Loucy (cell line): ENCODE measurements around the gene TMEM184A.

Source experiments
- CTCF ChIP-seq: fragments of 200-600 bp; sonication (generic); conservative IDR thresholded peaks from 2 replicates; pipeline ENCODE4 v1.5.1; 2014; ENCODE audit warnings: mild to moderate bottlenecking, antibody characterized with exemption, low read length
- EZH2phosphoT487 ChIP-seq: fragments of 200-600 bp; IDR thresholded peaks from 2 replicates; pipeline ENCODE4 v1.6.1; 2018; ENCODE audit warnings: antibody characterized with exemption, mild to moderate bottlenecking, moderate library complexity, borderline replicate concordance

GRCh38 chr7:1497293-1497927 is 58.6 kb downstream of the TMEM184A start:
- TF ChIP-seq CTCF (no peak), EZH2phosphoT487 (no peak)
